A673 (cell line): ENCODE measurements around the gene PLEKHA8.

ENCODE experiments used
- CTCF ChIP-seq: fragments of 300-800, 200-600 bp; sonication (generic); conservative IDR thresholded peaks from 2 replicates; pipeline ENCODE4 v1.5.1; 2017; ENCODE audit warnings: low read depth, mild to moderate bottlenecking, antibody characterized with exemption, low read length, moderate library complexity, mixed read lengths
- EZH2 ChIP-seq: fragments of 200-600 bp; sonication (generic); IDR thresholded peaks from 2 replicates; pipeline ENCODE4 v1.6.1; 2017; ENCODE audit warnings: borderline replicate concordance, low read depth, mild to moderate bottlenecking, mixed read lengths, antibody characterized with exemption, low read length; ENCODE audit not compliant: poor library complexity, severe bottlenecking

GRCh38 chr7:30091987-30092386, 63.8 kb downstream of the PLEKHA8 start:
- TF ChIP-seq CTCF, result no peak
- TF ChIP-seq EZH2, result no peak
